Measurements from ENCODE around the gene ADARB1.
A peak's percentile ranks its signal among the peaks of the same experiment; 100 is the strongest.

The ADARB1 gene

GRCh38 chr21:45072738-45073300 lies 1.6 kb upstream of the ADARB1 start:
- Histone ChIP-seq H2AFZ (ENCODE audit: low read depth, low read length) (no peak overlapping the region), H3K79me2 (ENCODE audit: insufficient read depth, low read length) (peaks cover 25% of the 10 kb centered on the region), H3K36me3 (ENCODE audit: insufficient read depth, low read length) (no peaks in the 10 kb centered on the region; the same call in 1 of the 2 replicates), H3K9ac (ENCODE audit: low read depth, low read length) (peak overlapping the region; percentile 87; the same call in 1 of the 2 replicates), H3K4me3 (ENCODE audit: low read depth in 1 of 2, low read length in 2 of 2) (no peak overlapping the region; a peak in 1 of 4 replicates), H3K27ac (ENCODE audit: low read length) (no peak overlapping the region), H3K9me3 (ENCODE audit: insufficient read depth, low read length, severe bottlenecking) (no peaks in the 10 kb centered on the region), H3K4me1 (ENCODE audit: insufficient read depth, low read length) (peaks cover 37% of the 10 kb centered on the region), H3K27me3 (ENCODE audit: insufficient read depth, low read length, poor library complexity) (peaks cover 8% of the 10 kb centered on the region), H4K20me1 (ENCODE audit: insufficient read depth, low read length) (peaks cover 13% of the 10 kb centered on the region), H3K4me2 (ENCODE audit: insufficient read depth, low read length) (peak overlapping the region; percentile 93)
- ATAC-seq (ENCODE audit: insufficient read depth, low read depth), result no peak
- no peak for DNase-seq
- TF ChIP-seq EZH2 (IDR thresholded peaks at IDR 0.05; ENCODE audit: borderline replicate concordance, low read depth, low read length, severe bottlenecking), result no peak
- no peak for TF ChIP-seq CTCF (IDR thresholded peaks at IDR 0.05; ENCODE audit: borderline replicate concordance, extremely low read depth, low read length, poor library complexity, severe bottlenecking)

GRCh38 chr21:45073301-45074047 lies 906 bp upstream of the ADARB1 start:
- Histone ChIP-seq H3K4me1 (ENCODE audit: insufficient read depth, low read length) (peaks cover 43% of the 10 kb centered on the region), H3K9ac (ENCODE audit: low read depth, low read length) (peak overlapping the region; percentile 87), H3K36me3 (ENCODE audit: insufficient read depth, low read length) (no peaks in the 10 kb centered on the region; the same call in 1 of the 2 replicates), H3K4me2 (ENCODE audit: insufficient read depth, low read length) (peak overlapping the region; percentile 93), H3K27ac (ENCODE audit: low read length) (peak overlapping the region; percentile 40; the same call in 1 of the 2 replicates), H4K20me1 (ENCODE audit: insufficient read depth, low read length) (peaks cover 15% of the 10 kb centered on the region), H3K27me3 (ENCODE audit: insufficient read depth, low read length, poor library complexity) (peaks cover 8% of the 10 kb centered on the region), H3K9me3 (ENCODE audit: insufficient read depth, low read length, severe bottlenecking) (no peaks in the 10 kb centered on the region), H3K79me2 (ENCODE audit: insufficient read depth, low read length) (peaks cover 31% of the 10 kb centered on the region), H3K4me3 (ENCODE audit: low read depth in 1 of 2, low read length in 2 of 2) (peak overlapping the region; percentile 44 to 93; a peak in 3 of 4 replicates), H2AFZ (ENCODE audit: low read depth, low read length) (peak overlapping the region; percentile 64)
- ATAC-seq (ENCODE audit: insufficient read depth, low read depth) (peak; percentile 14), DNase-seq (no peak)
- TF ChIP-seq EZH2 (IDR thresholded peaks at IDR 0.05; ENCODE audit: borderline replicate concordance, low read depth, low read length, severe bottlenecking) (no peak), CTCF (IDR thresholded peaks at IDR 0.05; ENCODE audit: borderline replicate concordance, extremely low read depth, low read length, poor library complexity, severe bottlenecking) (no peak)

- DNase-seq (peak; percentile 42), ATAC-seq (ENCODE audit: insufficient read depth, low read depth) (peak; percentile 13)
- H3K4me2 ChIP-seq (ENCODE audit: insufficient read depth, low read length), result peak overlapping the region; percentile 97
- peak overlapping the region; percentile 54 to 93 for H3K4me3 ChIP-seq (ENCODE audit: low read depth in 1 of 2, low read length in 2 of 2)
- H3K9me3 ChIP-seq (ENCODE audit: insufficient read depth, low read length, severe bottlenecking), result no peaks in the 10 kb centered on the region
- TF ChIP-seq EZH2 (IDR thresholded peaks at IDR 0.05; ENCODE audit: borderline replicate concordance, low read depth, low read length, severe bottlenecking) (peak; percentile 82), CTCF (IDR thresholded peaks at IDR 0.05; ENCODE audit: borderline replicate concordance, extremely low read depth, low read length, poor library complexity, severe bottlenecking) (no peak)
- peaks cover 38% of the 10 kb centered on the region for H3K79me2 ChIP-seq (ENCODE audit: insufficient read depth, low read length)
- no peaks in the 10 kb centered on the region; the same call in 1 of the 2 replicates for H3K36me3 ChIP-seq (ENCODE audit: insufficient read depth, low read length)
- H3K9ac ChIP-seq (ENCODE audit: low read depth, low read length), result peak overlapping the region; percentile 75
- peak overlapping the region; percentile 76 for H2AFZ ChIP-seq (ENCODE audit: low read depth, low read length)
- peaks cover 15% of the 10 kb centered on the region for H4K20me1 ChIP-seq (ENCODE audit: insufficient read depth, low read length)
- H3K4me1 ChIP-seq (ENCODE audit: insufficient read depth, low read length), result peaks cover 58% of the 10 kb centered on the region
- H3K27me3 ChIP-seq (ENCODE audit: insufficient read depth, low read length, poor library complexity), result peaks cover 8% of the 10 kb centered on the region
- peak overlapping the region; percentile 55 for H3K27ac ChIP-seq (ENCODE audit: low read length)
These were observed 627 bp downstream of the ADARB1 start for GRCh38 chr21:45074818-45075595.
